Smooth muscle cell (in vitro differentiated cells): ENCODE measurements around the gene NEU4. TPM values are rescaled to one million over a fixed set of nuclear protein-coding genes. Genes with fewer than 3 reads are reported as not detected.

Source experiments
- DNase-seq: peaks from one replicate; lab custom pipeline; 2025; ENCODE audit not compliant: unreplicated experiment; lab: John Stamatoyannopoulos, UW
- H2AFZ ChIP-seq: fragments of 200-600 bp; sonication (generic); 2 replicates; pipeline ENCODE4 v1.6.0; 2016; ENCODE audit warnings: antibody characterized with exemption, low read depth, mild to moderate bottlenecking
- H3F3A ChIP-seq: fragments of 200-600 bp; sonication (generic); 2 replicates; pipeline ENCODE4 v1.6.0; 2017; ENCODE audit warnings: antibody characterized with exemption, low read depth
- H3K27ac ChIP-seq: fragments of 200-600 bp; sonication (generic); 2 replicates; pipeline ENCODE4 v1.5.1; 2016; ENCODE audit warnings: low read depth, mild to moderate bottlenecking
- H3K27me3 ChIP-seq: fragments of 200-600 bp; sonication (generic); 2 replicates; pipeline ENCODE4 v1.6.1; 2016; ENCODE audit warnings: low read depth, mild to moderate bottlenecking
- H3K36me3 ChIP-seq: fragments of 200-600 bp; sonication (generic); 2 replicates; pipeline ENCODE4 v1.5.1; 2016; ENCODE audit warnings: low read depth
- H3K4me1 ChIP-seq: fragments of 200-600 bp; sonication (generic); 2 replicates; pipeline ENCODE4 v1.5.1; 2016; ENCODE audit warnings: low read depth
- H3K4me2 ChIP-seq: fragments of 200-600 bp; sonication (generic); 2 replicates; pipeline ENCODE4 v1.6.0; 2016; ENCODE audit warnings: mild to moderate bottlenecking
- H3K4me3 ChIP-seq: fragments of 200-600 bp; sonication (generic); 2 replicates; pipeline ENCODE4 v1.5.1; 2016; ENCODE audit warnings: mild to moderate bottlenecking
- H3K79me2 ChIP-seq: fragments of 200-600 bp; sonication (generic); 2 replicates; pipeline ENCODE4 v1.6.0; 2016; ENCODE audit warnings: low read depth, mild to moderate bottlenecking
- H3K9ac ChIP-seq: fragments of 200-600 bp; sonication (generic); 2 replicates; pipeline ENCODE4 v1.6.0; 2016; ENCODE audit warnings: low read depth
- H3K9me3 ChIP-seq: fragments of 200-600 bp; sonication (generic); replicated peaks from 2 replicates; pipeline ENCODE4 v1.5.1; 2016; ENCODE audit warnings: low read depth
- H4K20me1 ChIP-seq: fragments of 200-600 bp; sonication (generic); 2 replicates; pipeline ENCODE4 v1.6.0; 2016; ENCODE audit warnings: low read depth
- WGBS: methylation state at CpG from one replicate; pipeline ENCODE4 v1.1.7; 2016; ENCODE audit warnings: low lambda C conversion rate; 5-methylcytosine and 5-hydroxymethylcytosine counted together
- polyA plus RNA-seq: library from polyadenylated mRNA; unstranded; fragments of >200 nt; fragmentation: Nextera tagmentation; extraction: Ambion mirVana; gene quantifications from 2 replicates; pipeline ENCODE4 v1.2.1, GENCODE V29; 2016
- total RNA-seq: library from RNA; depleted of rRNA; stranded (reverse); fragments of >200 nt; gene quantifications from 2 replicates; pipeline ENCODE4 v1.2.3, GENCODE V29; 2014
- TF ChIP-seq, protein P1 (sequence below): fragments of 200-600 bp; sonication (generic); IDR thresholded peaks from 2 replicates; pipeline ENCODE4 v1.5.1; 2017; ENCODE audit warnings: borderline replicate concordance, mild to moderate bottlenecking, antibody characterized with exemption; ENCODE audit not compliant: insufficient read depth, poor library complexity, severe bottlenecking

NEU4 gene
- total and polyA plus RNA-seq, 2 experiments from 2014 or later, result 0.10 TPM; not detected in 1

DNA sequence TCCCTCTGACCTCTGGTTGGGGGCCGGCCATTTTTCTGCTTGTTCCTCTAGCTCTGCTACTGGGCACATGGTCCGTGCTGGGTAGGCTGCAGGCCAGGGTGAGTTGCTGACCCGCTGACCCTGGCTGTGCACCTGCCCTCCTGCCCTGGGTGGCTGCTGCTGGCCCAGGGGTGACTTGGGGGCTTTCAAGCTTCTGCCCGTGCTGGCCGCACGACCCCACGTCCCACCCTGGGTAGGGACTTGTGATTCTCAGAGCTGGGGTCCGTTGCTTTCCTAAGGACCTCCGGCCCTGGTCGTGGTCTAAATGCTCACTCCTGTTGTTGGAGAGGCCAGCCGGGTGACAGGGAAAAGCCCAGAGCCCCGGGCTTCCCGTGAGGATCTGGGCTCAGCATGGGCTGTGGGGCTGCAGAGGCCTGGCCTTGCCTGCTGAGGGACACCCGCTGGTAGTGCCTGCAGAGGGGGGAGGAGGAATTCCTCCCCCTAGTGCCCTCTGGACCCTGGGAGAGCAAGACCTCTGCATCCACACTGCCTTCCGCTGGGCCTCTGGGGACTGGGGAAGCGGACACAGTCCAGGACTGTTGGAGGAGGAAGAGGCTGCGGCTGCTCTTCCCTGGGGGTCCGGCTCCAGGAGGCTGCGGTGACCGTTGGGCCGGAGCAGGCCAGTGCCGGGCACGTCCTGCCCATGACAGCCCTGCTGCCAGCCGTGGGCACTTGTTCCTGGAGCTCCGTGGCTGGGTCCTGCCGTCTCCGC, 38.6 kb upstream of the NEU4 start:
- no peak for DNase-seq
- H3K9ac ChIP-seq, result no peak overlapping the region

DNA sequence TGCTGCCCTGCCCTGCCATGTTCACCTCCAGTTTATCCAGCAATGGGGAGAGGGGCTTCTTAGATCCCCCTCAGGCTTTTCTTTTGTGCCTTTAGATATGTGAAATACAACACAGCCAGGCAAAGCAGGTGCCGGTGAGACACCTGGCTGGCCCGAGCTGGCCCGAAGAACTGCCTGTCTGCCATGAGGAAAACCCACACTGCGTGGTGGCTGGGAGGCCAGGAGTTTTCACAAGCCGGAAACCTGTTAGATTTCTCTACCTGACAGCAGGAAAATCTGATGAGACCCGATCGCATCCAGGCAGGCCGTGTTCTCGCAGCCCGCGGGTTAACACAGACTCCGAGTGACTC, 38.1 kb upstream of the NEU4 start:
- Histone ChIP-seq H3K36me3 (no peaks in the 10 kb centered on the region), H2AFZ (no peak overlapping the region), H3K9me3 (no peaks in the 10 kb centered on the region), H3F3A (no peaks in the 10 kb centered on the region), H3K27me3 (no peaks in the 10 kb centered on the region), H3K4me1 (peaks cover 25% of the 10 kb centered on the region), H4K20me1 (no peaks in the 10 kb centered on the region), H3K9ac (no peak overlapping the region), H3K4me2 (no peak overlapping the region), H3K27ac (no peak overlapping the region), H3K4me3 (no peak overlapping the region), H3K79me2 (no peaks in the 10 kb centered on the region)
- 97% methylated on average over 12 of the region's 12 CpGs for WGBS
- no peak for DNase-seq
- TF ChIP-seq, protein P1, sequence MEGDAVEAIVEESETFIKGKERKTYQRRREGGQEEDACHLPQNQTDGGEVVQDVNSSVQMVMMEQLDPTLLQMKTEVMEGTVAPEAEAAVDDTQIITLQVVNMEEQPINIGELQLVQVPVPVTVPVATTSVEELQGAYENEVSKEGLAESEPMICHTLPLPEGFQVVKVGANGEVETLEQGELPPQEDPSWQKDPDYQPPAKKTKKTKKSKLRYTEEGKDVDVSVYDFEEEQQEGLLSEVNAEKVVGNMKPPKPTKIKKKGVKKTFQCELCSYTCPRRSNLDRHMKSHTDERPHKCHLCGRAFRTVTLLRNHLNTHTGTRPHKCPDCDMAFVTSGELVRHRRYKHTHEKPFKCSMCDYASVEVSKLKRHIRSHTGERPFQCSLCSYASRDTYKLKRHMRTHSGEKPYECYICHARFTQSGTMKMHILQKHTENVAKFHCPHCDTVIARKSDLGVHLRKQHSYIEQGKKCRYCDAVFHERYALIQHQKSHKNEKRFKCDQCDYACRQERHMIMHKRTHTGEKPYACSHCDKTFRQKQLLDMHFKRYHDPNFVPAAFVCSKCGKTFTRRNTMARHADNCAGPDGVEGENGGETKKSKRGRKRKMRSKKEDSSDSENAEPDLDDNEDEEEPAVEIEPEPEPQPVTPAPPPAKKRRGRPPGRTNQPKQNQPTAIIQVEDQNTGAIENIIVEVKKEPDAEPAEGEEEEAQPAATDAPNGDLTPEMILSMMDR, result no peak

More for the DNA sequence above, 38.6 kb upstream of the NEU4 start:
- Histone ChIP-seq H3K4me1 (peaks cover 25% of the 10 kb centered on the region), H3K4me2 (no peak overlapping the region), H3K27ac (no peak overlapping the region), H3K79me2 (no peaks in the 10 kb centered on the region), H3K9me3 (no peaks in the 10 kb centered on the region), H3F3A (no peaks in the 10 kb centered on the region), H3K27me3 (no peaks in the 10 kb centered on the region), H3K4me3 (no peak overlapping the region), H2AFZ (no peak overlapping the region), H4K20me1 (no peaks in the 10 kb centered on the region), H3K36me3 (no peaks in the 10 kb centered on the region)
- WGBS, result 83% methylated on average over 27 of the region's 27 CpGs
- TF ChIP-seq, protein P1, result no peak

DNA sequence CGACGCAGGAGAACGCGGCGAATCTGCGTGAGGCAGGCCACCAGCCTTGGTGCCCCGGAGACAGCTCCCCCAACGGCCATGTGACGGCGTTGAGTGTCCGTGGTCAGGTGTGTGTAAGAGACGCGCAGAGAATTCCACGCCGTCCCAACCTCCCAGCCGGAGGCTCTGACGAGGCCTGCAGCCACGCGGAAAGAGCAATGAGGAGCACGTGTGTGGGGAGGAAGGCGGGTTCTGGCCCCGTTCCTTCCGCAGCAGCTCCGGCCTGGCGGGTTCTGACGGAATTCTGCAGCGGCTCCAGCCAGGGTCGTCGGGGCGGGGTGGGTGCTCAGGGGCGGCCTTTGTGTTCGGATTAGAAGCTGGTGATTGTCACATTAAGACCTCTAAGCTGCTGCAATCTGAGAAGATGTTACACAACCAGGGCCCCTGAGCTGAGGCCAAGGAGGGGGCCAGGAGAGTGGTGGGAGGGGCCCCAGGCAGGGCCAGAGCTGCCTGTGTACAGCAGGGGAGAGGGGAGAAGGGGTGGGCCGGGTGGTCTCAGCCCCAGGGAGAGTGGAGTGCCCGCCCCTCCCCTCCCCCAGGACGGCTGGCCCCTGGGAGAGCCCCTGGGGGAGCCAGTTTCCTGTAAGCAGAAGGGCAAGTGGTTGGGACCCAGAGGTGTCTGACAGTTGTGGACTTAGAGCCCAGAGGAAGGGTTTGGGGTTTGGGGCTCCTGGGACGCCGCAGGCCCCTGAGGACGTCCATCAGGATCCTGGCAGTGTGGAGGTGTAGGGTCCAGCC, 37.5 kb upstream of the NEU4 start:
- Histone ChIP-seq H3K4me1 (peaks cover 25% of the 10 kb centered on the region), H3K79me2 (no peaks in the 10 kb centered on the region), H2AFZ (no peak overlapping the region), H3K27me3 (no peaks in the 10 kb centered on the region), H3K4me2 (no peak overlapping the region), H3K27ac (no peak overlapping the region), H3K9ac (no peak overlapping the region), H4K20me1 (no peaks in the 10 kb centered on the region), H3K9me3 (no peaks in the 10 kb centered on the region), H3F3A (no peaks in the 10 kb centered on the region), H3K4me3 (no peak overlapping the region), H3K36me3 (no peaks in the 10 kb centered on the region)
- DNase-seq, result no peak
- TF ChIP-seq, protein P1, result no peak
- WGBS, result 73% methylated on average over 37 of the region's 38 CpGs
